Gastroesophageal sphincter (tissue), 4 donors: Measurements from ENCODE around the gene RCCD1. TPM values are rescaled to one million over a fixed set of nuclear protein-coding genes. Genes with fewer than 3 reads are reported as not detected.

Experiments used
- ATAC-seq: fragments of 150-250 bp; one replicate; pipeline ENCODE4 v1.9.1; 2016; ENCODE audit warnings: mild to moderate bottlenecking, moderate library complexity
- H3K27ac ChIP-seq, 4 donors: fragments of 200-600 bp; sonication (generic) in 3 of 4; 1 replicate in 3 of 4; 2 replicates in 1 of 4; pipeline ENCODE4 v1.5.1; 2016 to 2019
- H3K27me3 ChIP-seq: fragments of 200-600 bp; sonication (generic); one replicate; pipeline ENCODE4 v1.5.1; 2019
- H3K36me3 ChIP-seq, 2 donors: fragments of 200-600 bp; sonication (generic); one replicate each; pipeline ENCODE4 v1.5.1; 2019; ENCODE audit warnings: control low read depth in 1 of 2
- H3K4me1 ChIP-seq, 3 donors: fragments of 200-600 bp; sonication (generic); 1 replicate in 2 of 3; 2 replicates in 1 of 3; pipeline ENCODE4 v1.5.1; 2016 to 2019; ENCODE audit warnings: control low read depth in 2 of 3
- H3K4me3 ChIP-seq, 2 donors: fragments of 200-600 bp; sonication (generic); one replicate each; pipeline ENCODE4 v1.5.1; 2019; ENCODE audit warnings: mild to moderate bottlenecking in 1 of 2, moderate library complexity in 1 of 2
- H3K9me3 ChIP-seq, 3 donors: fragments of 200-600 bp; sonication (generic); one replicate each; pipeline ENCODE4 v1.5.1; 2017 to 2019; ENCODE audit warnings: control low read depth in 2 of 3
- EP300 ChIP-seq: sonication (generic); formaldehyde crosslinking; IDR thresholded peaks from one replicate; pipeline ENCODE4 v1.6.1; 2017; ENCODE audit warnings: antibody characterized with exemption, mild to moderate bottlenecking
- POLR2A ChIP-seq, 2 donors: fragments of 450-650 bp; IDR thresholded peaks; one replicate each; pipeline ENCODE4 v1.6.1; 2017; ENCODE audit warnings: antibody characterized with exemption in 2 of 2, mild to moderate bottlenecking in 2 of 2, moderate library complexity in 1 of 2
- POLR2AphosphoS5 ChIP-seq: sonication (generic); formaldehyde crosslinking; IDR thresholded peaks from one replicate; pipeline ENCODE4 v1.6.1; 2017; ENCODE audit warnings: antibody characterized with exemption
- whole genome bisulfite sequencing, 2 donors: methylation state at CpG; one replicate each; pipeline ENCODE4 v1.1.5; 2018; ENCODE audit warnings: low coverage in 1 of 2; 5-methylcytosine and 5-hydroxymethylcytosine counted together
- total RNA-seq, 4 donors: library from RNA; depleted of rRNA; stranded (reverse); fragments of >200 nt; gene quantifications; one replicate each; pipeline ENCODE4 v1.1.0, GENCODE V29; 2016
- TF ChIP-seq, protein P1 (sequence below), 4 experiments: fragments of 200-600 bp in 2 of 4; fragments of 450-650 bp in 2 of 4; sonication (generic) in 1 of 4; IDR thresholded peaks; one replicate each; pipeline ENCODE4 v1.5.1; 2017 to 2019; ENCODE audit warnings: antibody characterized with exemption in 4 of 4, mild to moderate bottlenecking in 2 of 4, moderate library complexity in 2 of 4

Gene RCCD1
- total RNA-seq, 4 donors from 2014 or later = 5.3 to 11.1 (median 9.0) TPM

DNA sequence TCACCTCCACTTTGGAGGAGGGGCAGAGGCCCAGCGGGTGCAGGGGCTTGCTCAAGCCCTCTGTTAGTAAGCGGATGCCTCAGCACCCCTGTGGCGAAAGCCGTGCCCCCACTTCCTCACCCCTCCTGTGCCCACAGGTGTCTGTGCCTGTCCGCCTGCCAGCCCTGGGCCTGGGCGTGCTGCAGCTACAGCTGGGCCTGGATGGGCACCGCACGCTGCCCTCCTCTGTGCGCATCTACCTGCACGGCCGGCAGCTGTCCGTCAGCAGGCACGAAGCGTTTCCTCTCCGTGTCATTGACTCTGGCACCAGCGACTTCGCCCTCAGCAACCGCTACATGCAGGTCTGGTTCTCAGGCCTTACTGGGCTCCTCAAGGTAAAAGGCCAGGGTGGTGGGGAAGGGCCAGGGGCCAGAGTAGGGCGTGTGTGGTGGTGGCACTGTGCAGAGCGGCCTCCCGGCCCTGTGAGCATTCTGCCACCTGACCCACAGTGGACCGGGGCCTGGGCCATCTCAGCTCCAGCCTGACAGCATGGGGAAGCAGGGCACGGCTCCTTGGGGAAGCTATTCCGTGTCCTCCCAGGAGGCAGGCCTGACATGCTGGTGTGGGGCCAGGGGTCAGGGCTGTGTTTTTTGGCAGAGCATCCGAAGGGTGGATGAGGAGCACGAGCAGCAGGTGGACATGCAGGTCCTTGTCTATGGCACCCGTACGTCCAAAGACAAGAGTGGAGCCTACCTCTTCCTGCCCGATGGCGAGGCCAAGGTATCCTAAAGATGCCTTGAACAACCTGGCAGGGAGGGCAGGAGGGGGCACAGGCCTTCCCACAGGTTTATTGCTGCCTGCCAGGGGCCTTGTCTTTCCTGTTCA is 42.5 kb upstream of the RCCD1 start:
- H3K4me3 ChIP-seq = no peak overlapping the region
- peaks cover 0 to 100% of the 10 kb centered on the region in 2 donors for H3K36me3 ChIP-seq
- H3K27ac ChIP-seq = no peak overlapping the region
- H3K27me3 ChIP-seq = no peaks in the 10 kb centered on the region
- no peaks in the 10 kb centered on the region for H3K9me3 ChIP-seq
- no peak for ATAC-seq
- TF ChIP-seq POLR2A (IDR thresholded peaks at IDR 0.05) (no peak), POLR2AphosphoS5 (no peak), EP300 (no peak)
- TF ChIP-seq, protein P1, sequence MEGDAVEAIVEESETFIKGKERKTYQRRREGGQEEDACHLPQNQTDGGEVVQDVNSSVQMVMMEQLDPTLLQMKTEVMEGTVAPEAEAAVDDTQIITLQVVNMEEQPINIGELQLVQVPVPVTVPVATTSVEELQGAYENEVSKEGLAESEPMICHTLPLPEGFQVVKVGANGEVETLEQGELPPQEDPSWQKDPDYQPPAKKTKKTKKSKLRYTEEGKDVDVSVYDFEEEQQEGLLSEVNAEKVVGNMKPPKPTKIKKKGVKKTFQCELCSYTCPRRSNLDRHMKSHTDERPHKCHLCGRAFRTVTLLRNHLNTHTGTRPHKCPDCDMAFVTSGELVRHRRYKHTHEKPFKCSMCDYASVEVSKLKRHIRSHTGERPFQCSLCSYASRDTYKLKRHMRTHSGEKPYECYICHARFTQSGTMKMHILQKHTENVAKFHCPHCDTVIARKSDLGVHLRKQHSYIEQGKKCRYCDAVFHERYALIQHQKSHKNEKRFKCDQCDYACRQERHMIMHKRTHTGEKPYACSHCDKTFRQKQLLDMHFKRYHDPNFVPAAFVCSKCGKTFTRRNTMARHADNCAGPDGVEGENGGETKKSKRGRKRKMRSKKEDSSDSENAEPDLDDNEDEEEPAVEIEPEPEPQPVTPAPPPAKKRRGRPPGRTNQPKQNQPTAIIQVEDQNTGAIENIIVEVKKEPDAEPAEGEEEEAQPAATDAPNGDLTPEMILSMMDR (IDR thresholded peaks at IDR 0.05) = no peak
- WGBS, 2 donors = 92% methylated on average over 2 of the region's 30 CpGs; no CpG with 5 or more reads in 1 of the 2 donors
- peaks cover 0 to 18% (median 0%) of the 10 kb centered on the region in 3 donors for H3K4me1 ChIP-seq

DNA sequence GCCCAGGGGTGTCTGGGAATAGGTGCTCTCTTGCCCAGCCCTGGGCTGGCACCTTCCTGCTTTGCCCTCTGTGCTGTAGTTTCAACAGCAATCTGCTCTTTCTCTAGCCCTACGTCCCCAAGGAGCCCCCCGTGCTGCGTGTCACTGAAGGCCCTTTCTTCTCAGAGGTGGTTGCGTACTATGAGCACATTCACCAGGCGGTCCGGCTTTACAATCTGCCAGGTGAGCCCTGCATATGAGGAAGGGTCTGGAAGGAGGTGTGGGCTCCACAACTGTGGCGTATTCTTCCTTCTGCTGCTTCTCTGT is 42.0 kb upstream of the RCCD1 start:
- TF ChIP-seq, protein P1 (IDR thresholded peaks at IDR 0.05) = no peak
- TF ChIP-seq EP300 = no peak
- TF ChIP-seq POLR2A (IDR thresholded peaks at IDR 0.05) = no peak
- TF ChIP-seq POLR2AphosphoS5 = no peak
- ATAC-seq = no peak
- no peak overlapping the region for H3K4me3 ChIP-seq
- H3K27ac ChIP-seq = no peak overlapping the region
- H3K27me3 ChIP-seq = no peaks in the 10 kb centered on the region
- no peaks in the 10 kb centered on the region for H3K9me3 ChIP-seq
- 83 to 87% methylated on average over 2 to 3 of the region's 7 CpGs for WGBS, 2 donors
- peaks cover 0 to 100% of the 10 kb centered on the region in 2 donors for H3K36me3 ChIP-seq
- H3K4me1 ChIP-seq = peaks cover 0 to 13% (median 0%) of the 10 kb centered on the region in 3 donors

DNA sequence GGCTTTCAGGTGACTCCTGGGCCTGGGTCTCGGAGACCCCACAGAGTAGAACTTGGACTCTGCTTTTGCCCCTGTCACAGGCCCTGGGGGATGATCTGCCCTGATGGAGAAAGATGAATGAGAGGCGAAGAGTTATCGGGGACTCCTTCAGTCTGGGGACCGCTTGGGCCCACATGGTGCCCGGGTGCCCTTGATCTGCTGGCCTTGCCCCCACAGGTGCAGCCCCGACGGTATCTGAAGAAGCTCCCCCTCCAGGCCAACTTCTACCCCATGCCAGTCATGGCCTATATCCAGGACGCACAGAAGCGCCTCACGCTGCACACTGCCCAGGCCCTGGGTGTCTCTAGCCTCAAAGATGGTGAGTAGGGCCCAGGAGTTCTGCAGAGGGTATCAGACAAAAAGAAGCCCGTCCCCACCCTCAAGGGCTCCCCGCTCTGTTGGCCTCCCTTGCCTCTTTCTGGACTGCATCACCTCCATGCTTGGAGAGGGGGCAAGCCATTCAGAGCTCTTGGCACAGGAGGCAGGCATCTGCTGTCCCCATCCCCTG is 41.2 kb upstream of the RCCD1 start:
- H3K9me3 ChIP-seq = no peaks in the 10 kb centered on the region
- TF ChIP-seq, protein P1 (IDR thresholded peaks at IDR 0.05) = no peak
- TF ChIP-seq POLR2AphosphoS5 (no peak), POLR2A (IDR thresholded peaks at IDR 0.05) (no peak), EP300 (no peak)
- no peak overlapping the region for H3K4me3 ChIP-seq
- H3K4me1 ChIP-seq = peaks cover 0 to 7% (median 0%) of the 10 kb centered on the region in 3 donors
- H3K27me3 ChIP-seq = no peaks in the 10 kb centered on the region
- ATAC-seq = no peak
- no CpG with 5 or more reads among the region's 12 CpGs for WGBS, 2 donors
- H3K27ac ChIP-seq = no peak overlapping the region
- H3K36me3 ChIP-seq = peaks cover 0 to 100% of the 10 kb centered on the region in 2 donors

DNA sequence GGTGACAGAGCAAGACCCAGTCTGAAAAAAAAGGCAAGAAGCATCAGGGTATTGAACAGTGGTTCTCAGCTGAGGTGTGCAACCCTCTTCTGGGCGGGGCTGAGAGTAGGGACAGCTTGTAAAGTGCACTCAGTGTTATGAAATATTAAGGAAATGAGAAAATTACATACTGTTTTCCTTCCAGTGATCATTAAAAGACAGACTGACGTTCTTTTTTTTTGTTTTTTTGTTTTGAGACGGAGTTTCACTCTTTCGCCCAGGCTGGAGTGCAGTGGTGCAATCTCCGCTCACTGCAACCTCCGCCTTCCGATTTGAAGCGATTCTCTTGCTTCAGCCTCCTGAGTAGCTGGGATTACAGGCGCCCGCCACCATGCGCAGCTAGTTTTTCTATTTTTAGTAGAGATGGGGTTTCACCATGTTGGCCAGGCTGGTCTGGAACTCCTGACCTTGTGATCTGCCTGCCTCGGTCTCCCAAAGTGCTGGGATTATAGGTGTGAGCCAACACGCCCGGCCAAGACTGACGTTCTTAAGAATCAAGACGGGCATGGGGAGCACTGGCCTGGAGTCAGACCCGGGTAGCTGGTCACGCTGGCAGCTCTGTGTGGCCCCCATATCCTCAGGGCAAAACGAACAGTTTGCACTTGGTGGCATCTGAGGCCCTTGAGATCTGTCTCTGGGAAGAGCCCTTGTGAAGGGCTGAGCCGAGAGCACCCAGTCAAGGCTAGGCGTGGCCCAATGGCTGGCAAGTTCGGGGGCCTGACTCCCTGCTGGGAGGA is 40.2 kb upstream of the RCCD1 start:
- Histone ChIP-seq H3K4me3 (no peak overlapping the region), H3K4me1 (no peaks in the 10 kb centered on the region), H3K36me3 (peaks cover 0 to 100% of the 10 kb centered on the region in 2 donors), H3K27ac (no peak overlapping the region), H3K27me3 (no peaks in the 10 kb centered on the region), H3K9me3 (no peaks in the 10 kb centered on the region)
- TF ChIP-seq POLR2A (IDR thresholded peaks at IDR 0.05) (no peak), POLR2AphosphoS5 (no peak), EP300 (no peak)
- TF ChIP-seq, protein P1 (IDR thresholded peaks at IDR 0.05) = no peak
- no peak for ATAC-seq
- 76 to 86% methylated on average over 5 to 15 of the region's 22 CpGs for WGBS, 2 donors
